ENCODE data around the gene MOBP. TPM values are rescaled to one million over a fixed set of nuclear protein-coding genes. Genes with fewer than 3 reads are reported as not detected.
"Not testable (repeated sequence)": the region's sequence is repeated elsewhere in the genome, so short reads cannot be mapped to it uniquely, and the experiment has no call there.

MOBP gene, protein sequence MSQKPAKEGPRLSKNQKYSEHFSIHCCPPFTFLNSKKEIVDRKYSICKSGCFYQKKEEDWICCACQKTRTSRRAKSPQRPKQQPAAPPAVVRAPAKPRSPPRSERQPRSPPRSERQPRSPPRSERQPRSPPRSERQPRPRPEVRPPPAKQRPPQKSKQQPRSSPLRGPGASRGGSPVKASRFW
- not detected for total RNA-seq
- not detected for polyA plus RNA-seq

DNA sequence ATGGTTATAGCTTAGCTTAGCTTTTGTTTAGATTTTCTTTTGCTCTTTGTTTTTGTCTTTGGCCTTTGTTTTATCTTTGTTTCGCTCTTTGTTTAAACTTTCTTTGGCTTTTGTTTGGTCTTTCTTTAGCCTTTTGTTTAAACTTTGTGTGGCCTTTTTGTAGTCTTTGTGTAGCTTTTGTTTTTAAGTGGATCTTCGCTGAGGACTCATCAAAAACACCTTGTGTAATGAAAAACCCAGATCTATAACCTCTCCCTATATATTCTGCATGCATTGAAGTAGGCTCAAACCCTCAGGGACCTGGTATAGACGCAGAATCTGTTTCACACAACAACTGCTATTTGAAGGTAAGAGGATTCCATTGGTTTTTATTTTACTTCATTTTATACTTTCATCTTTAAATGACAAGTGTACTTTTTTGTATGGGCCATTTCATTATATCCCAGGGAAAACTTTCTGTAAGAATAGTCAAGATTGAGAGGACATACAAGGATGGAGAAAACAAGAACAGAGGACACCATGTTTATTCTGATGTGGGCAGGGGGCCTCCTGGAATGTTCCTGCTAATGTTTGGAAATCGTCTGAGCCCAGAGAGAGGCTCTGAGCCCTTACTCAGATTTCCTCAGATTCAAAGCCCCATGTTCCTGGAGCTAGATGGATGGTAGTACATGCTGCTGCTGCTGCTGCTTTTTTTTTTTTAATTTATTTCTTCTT lies at the start of gene MOBP:
Gene MOBP (plus strand): TSS at position 287 of the 714 bp plus-strand sequence. CDS start 34,390 bp downstream, outside the sequence.
- peaks cover 11 to 17% of the 10 kb centered on the region in 2 donors for H3K27me3 Mint-ChIP-seq
- H3K27ac ChIP-seq (ENCODE audit: low read depth, low read length) = no peak within 1 kb of the TSS
- no peaks in the 10 kb centered on the region for H3K9me3 Mint-ChIP-seq
- no peak for DNase-seq
- H3K4me3 ChIP-seq (ENCODE audit: low read length in 2 of 2) = no peak within 1 kb of the TSS
- ChIA-PET CTCF (ENCODE audit: partially characterized antibody) (interaction anchor here (1.9 kb wide), 1 partner anchor 21 kb away, joined by 9 read pairs; no protein-coding TSS in a partner anchor), POLR2A (ENCODE audit: partially characterized antibody) (no interaction called here)
- no peak within 1 kb of the TSS for H3K4me3 Mint-ChIP-seq
- no peak within 1 kb of the TSS for H3K27ac Mint-ChIP-seq
- peaks cover 6% of the 10 kb centered on the region for H3K27me3 ChIP-seq (ENCODE audit: insufficient read depth, low read length)
- no peaks in the 10 kb centered on the region for H3K36me3 Mint-ChIP-seq
- intact Hi-C loops (cut with micrococcal nuclease) = no loop called here
- no peaks in the 10 kb centered on the region for H3K4me1 Mint-ChIP-seq
- no peaks in the 10 kb centered on the region for H3K4me1 ChIP-seq (ENCODE audit: insufficient read depth, low read length)
- no peaks in the 10 kb centered on the region for H3K36me3 ChIP-seq (ENCODE audit: insufficient read depth, low read length)
- H3K9me3 ChIP-seq (ENCODE audit: control insufficient read depth in 1 of 2, low read length in 2 of 2) = no peaks in the 10 kb centered on the region

DNA sequence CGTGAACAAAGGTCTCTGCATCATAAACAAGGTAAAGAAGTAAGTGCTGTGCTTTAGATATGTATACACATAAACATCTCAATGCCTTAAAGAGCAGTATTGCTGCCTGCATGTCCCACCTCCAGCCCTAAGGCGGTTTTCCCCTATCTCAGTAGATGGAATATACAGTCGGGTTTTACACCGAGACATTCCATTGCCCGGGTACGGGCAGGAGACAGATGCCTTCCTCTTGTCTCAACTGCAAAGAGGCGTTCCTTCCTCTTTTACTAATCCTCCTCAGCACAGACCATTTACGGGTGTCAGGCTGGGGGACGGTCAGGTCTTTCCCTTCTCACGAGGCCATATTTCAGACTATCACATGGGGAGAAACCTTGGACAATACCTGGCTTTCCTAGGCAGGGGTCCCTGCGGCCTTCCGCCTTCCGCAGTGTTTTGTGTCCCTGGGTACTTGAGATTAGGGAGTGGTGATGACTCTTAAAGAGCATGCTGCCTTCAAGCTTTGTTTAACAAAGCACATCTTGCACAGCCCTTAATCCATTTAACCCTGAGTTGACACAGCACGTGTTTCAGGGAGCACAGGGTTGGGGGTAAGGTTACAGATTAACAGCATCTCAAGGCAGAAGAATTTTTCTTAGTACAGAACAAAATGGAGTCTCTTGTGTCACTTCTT lies 48.8 kb upstream of the MOBP start:
- POLR2A ChIA-PET (ENCODE audit: partially characterized antibody); CTCF ChIA-PET (ENCODE audit: partially characterized antibody); DNase-seq; H3K4me3 Mint-ChIP-seq; H3K27me3 Mint-ChIP-seq; H3K27ac ChIP-seq (ENCODE audit: low read depth, low read length); H3K4me1 ChIP-seq (ENCODE audit: insufficient read depth, low read length); H3K27me3 ChIP-seq (ENCODE audit: insufficient read depth, low read length); intact Hi-C loops (cut with micrococcal nuclease); H3K9me3 Mint-ChIP-seq; H3K36me3 ChIP-seq (ENCODE audit: insufficient read depth, low read length); H3K4me3 ChIP-seq (ENCODE audit: low read length in 2 of 2); H3K9me3 ChIP-seq (ENCODE audit: control insufficient read depth in 1 of 2, low read length in 2 of 2): not testable (repeated sequence)
- Mint-ChIP-seq H3K36me3 (peaks cover 13 to 22% of the 10 kb centered on the region in 2 donors), H3K4me1 (peaks cover 2 to 15% (median 6%) of the 10 kb centered on the region in 4 donors), H3K27ac (peak overlapping the region in 1 of 7 donors; percentile 13)

DNA sequence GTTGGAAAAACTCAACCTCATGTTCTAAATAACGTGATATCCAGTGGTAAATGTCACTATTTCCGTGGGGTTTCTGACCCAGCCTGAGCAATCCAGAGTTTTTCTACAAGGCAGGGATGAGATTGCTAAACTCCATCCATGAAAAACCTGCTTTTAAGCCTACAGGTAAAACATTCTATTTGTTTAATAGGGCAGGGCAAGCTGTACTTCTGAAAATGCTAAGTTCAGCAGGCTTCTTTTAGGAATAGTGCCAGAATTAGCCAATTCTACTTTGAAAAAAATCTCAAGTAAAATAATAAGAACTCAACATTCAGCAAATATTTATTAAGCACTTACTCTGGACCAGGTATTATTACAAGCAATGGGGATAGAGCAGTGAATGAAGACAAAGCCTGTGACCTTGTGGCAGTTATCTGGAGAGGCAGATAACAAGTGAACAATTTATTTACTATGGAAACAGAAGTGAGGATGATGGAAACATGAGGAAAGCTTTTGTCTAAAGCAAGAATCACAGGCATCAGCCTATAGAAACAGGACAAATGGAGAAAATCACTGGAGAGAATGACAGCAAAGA lies 47.7 kb upstream of the MOBP start:
- CTCF ChIA-PET (ENCODE audit: partially characterized antibody) = no interaction called here
- Histone ChIP-seq H3K27ac (ENCODE audit: low read depth, low read length) (no peak overlapping the region), H3K4me1 (ENCODE audit: insufficient read depth, low read length) (no peaks in the 10 kb centered on the region), H3K27me3 (ENCODE audit: insufficient read depth, low read length) (no peaks in the 10 kb centered on the region), H3K4me3 (ENCODE audit: low read length in 2 of 2) (no peak overlapping the region), H3K36me3 (ENCODE audit: insufficient read depth, low read length) (no peaks in the 10 kb centered on the region), H3K9me3 (ENCODE audit: control insufficient read depth in 1 of 2, low read length in 2 of 2) (no peaks in the 10 kb centered on the region)
- no peak overlapping the region for H3K27ac Mint-ChIP-seq
- POLR2A ChIA-PET (ENCODE audit: partially characterized antibody) = no interaction called here
- no peaks in the 10 kb centered on the region for H3K27me3 Mint-ChIP-seq
- peaks cover 1 to 16% of the 10 kb centered on the region in 2 donors for H3K36me3 Mint-ChIP-seq
- DNase-seq = no peak
- H3K4me1 Mint-ChIP-seq = peaks cover 1 to 8% (median 2%) of the 10 kb centered on the region in 4 donors
- intact Hi-C loops (cut with micrococcal nuclease) = no loop called here
- peaks cover 0 to 2% (median 0%) of the 10 kb centered on the region in 8 donors for H3K9me3 Mint-ChIP-seq
- no peak overlapping the region for H3K4me3 Mint-ChIP-seq

DNA sequence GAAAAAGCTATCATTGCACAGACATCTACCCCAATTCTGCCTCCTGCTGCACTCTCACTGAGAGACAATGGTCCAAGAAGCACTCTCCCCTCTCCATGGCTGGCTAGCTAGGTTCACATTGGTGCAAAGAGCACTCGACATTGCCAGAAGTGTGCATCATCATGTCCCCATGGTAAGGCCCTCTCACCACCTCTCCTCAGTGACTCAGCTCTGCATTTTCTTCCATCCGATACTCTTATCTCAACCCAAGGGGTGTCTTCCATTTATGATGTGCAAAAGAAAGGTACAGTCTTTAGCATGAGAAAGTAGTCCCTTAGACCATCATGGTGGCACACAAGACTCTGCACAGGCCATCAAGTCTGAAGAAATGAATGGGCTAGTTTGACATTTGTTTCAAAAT lies 46.9 kb upstream of the MOBP start:
- no peak overlapping the region for H3K4me3 Mint-ChIP-seq
- H3K4me3 ChIP-seq (ENCODE audit: low read length in 2 of 2) = no peak overlapping the region
- intact Hi-C loops (cut with micrococcal nuclease) = no loop called here
- H3K36me3 Mint-ChIP-seq = peaks cover 0 to 14% of the 10 kb centered on the region in 2 donors
- no peak overlapping the region for H3K27ac Mint-ChIP-seq
- no peaks in the 10 kb centered on the region for H3K27me3 Mint-ChIP-seq
- H3K27ac ChIP-seq (ENCODE audit: low read depth, low read length) = no peak overlapping the region
- H3K36me3 ChIP-seq (ENCODE audit: insufficient read depth, low read length) = no peaks in the 10 kb centered on the region
- no peaks in the 10 kb centered on the region for H3K4me1 ChIP-seq (ENCODE audit: insufficient read depth, low read length)
- no peaks in the 10 kb centered on the region for H3K27me3 ChIP-seq (ENCODE audit: insufficient read depth, low read length)
- ChIA-PET CTCF (ENCODE audit: partially characterized antibody) (no interaction called here), POLR2A (ENCODE audit: partially characterized antibody) (no interaction called here)
- no peaks in the 10 kb centered on the region for H3K9me3 ChIP-seq (ENCODE audit: control insufficient read depth in 1 of 2, low read length in 2 of 2)
- DNase-seq = no peak
- H3K9me3 Mint-ChIP-seq = peaks cover 0 to 2% (median 0%) of the 10 kb centered on the region in 8 donors
- peaks cover 0 to 6% (median 2%) of the 10 kb centered on the region in 4 donors for H3K4me1 Mint-ChIP-seq

DNA sequence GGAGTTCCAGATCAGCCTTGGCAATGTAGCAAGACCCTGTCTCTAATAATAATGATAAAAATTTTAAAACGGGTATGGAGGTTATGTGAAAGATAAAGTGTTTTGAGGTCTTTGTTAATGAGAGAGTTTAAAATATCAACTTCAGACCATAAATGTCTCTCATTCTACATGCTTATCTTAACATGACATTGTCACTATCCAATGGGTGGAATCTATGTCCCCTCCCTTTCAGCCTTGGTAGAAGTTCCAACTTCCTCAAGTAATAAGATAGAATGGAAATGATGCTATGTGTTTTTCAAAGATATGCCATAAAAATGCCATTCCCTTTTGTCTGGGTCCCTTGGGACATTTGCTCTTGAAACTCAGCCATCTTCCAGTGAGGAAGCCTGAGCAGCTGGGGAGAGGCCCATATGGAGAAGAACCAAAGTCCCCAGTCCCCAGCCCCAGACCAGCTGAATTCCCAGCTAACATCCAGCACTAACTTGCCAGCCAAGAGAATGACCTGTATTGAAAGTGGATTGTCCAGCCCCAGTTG lies 44.0 kb upstream of the MOBP start:
- no peak overlapping the region for H3K4me3 ChIP-seq (ENCODE audit: low read length in 2 of 2)
- Mint-ChIP-seq H3K4me3 (no peak overlapping the region), H3K9me3 (no peaks in the 10 kb centered on the region), H3K36me3 (peaks cover 0 to 14% of the 10 kb centered on the region in 2 donors), H3K27ac (no peak overlapping the region), H3K27me3 (peaks cover 0 to 1% of the 10 kb centered on the region in 2 donors), H3K4me1 (no peaks in the 10 kb centered on the region)
- H3K27ac ChIP-seq (ENCODE audit: low read depth, low read length) = no peak overlapping the region
- no peaks in the 10 kb centered on the region for H3K27me3 ChIP-seq (ENCODE audit: insufficient read depth, low read length)
- POLR2A ChIA-PET (ENCODE audit: partially characterized antibody) = no interaction called here
- no peaks in the 10 kb centered on the region for H3K36me3 ChIP-seq (ENCODE audit: insufficient read depth, low read length)
- no peak for DNase-seq
- intact Hi-C loops (cut with micrococcal nuclease) = no loop called here
- CTCF ChIA-PET (ENCODE audit: partially characterized antibody) = interaction anchor here (1.3 to 4.0 kb wide), 3 partner anchors 8 to 24 kb away, joined by 3 to 23 read pairs (median 5); no protein-coding TSS in a partner anchor
- no peaks in the 10 kb centered on the region for H3K4me1 ChIP-seq (ENCODE audit: insufficient read depth, low read length)
- H3K9me3 ChIP-seq (ENCODE audit: control insufficient read depth in 1 of 2, low read length in 2 of 2) = no peaks in the 10 kb centered on the region

DNA sequence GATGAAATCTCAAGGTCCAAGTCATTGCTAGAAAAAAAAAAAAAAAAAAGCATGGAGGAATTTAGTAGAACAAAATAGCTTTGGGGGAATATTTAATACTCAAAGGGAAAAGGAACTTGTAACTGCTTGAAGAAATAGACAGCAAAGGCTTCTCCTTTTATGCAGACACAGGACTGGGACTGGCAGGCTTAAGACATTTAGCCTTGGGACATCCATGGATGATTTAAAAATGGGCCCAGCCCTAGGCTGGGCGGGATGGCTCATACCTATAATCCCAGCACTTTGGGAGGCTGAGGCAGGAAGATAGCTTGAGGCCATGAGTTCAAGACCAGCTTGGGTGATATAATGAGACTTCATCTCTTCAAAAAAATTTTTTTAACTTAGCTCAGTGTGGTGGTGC lies 41.2 kb upstream of the MOBP start:
- H3K27ac ChIP-seq (ENCODE audit: low read depth, low read length) = no peak overlapping the region
- no peaks in the 10 kb centered on the region for H3K27me3 ChIP-seq (ENCODE audit: insufficient read depth, low read length)
- Mint-ChIP-seq H3K4me3 (no peak overlapping the region), H3K27me3 (peaks cover 0 to 3% of the 10 kb centered on the region in 2 donors), H3K36me3 (peaks cover 0 to 9% of the 10 kb centered on the region in 2 donors), H3K9me3 (no peaks in the 10 kb centered on the region), H3K4me1 (no peaks in the 10 kb centered on the region), H3K27ac (no peak overlapping the region)
- POLR2A ChIA-PET (ENCODE audit: partially characterized antibody) = no interaction called here
- DNase-seq = no peak
- no peaks in the 10 kb centered on the region for H3K4me1 ChIP-seq (ENCODE audit: insufficient read depth, low read length)
- intact Hi-C loops (cut with micrococcal nuclease) = no loop called here
- H3K9me3 ChIP-seq (ENCODE audit: control insufficient read depth in 1 of 2, low read length in 2 of 2) = no peaks in the 10 kb centered on the region
- no peaks in the 10 kb centered on the region for H3K36me3 ChIP-seq (ENCODE audit: insufficient read depth, low read length)
- H3K4me3 ChIP-seq (ENCODE audit: low read length in 2 of 2) = no peak overlapping the region
- CTCF ChIA-PET (ENCODE audit: partially characterized antibody) = interaction anchor here (0.7 to 4.0 kb wide), 2 partner anchors 11 to 20 kb away, joined by 3 to 23 read pairs; partner anchors contain the start of gene RPSA

DNA sequence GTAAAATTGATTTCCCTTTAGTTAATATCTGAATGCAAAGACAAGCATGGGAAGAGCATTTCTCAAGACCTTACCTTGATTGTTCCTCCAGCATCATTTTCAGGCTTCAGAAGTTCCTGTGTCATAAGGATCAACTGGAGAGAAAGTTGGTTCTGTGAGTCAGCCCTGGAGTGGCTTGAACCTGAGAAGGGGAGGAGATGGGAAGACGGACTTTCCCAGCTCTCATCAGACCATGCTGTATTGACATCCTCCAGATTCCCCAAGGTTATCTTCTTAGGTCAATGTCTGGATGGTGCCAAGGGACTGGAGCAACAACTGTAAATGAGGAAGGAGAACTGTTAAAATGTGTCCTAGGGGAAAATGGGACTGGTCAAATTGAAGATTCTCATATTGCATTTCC lies 40.0 kb upstream of the MOBP start:
- ChIA-PET CTCF (ENCODE audit: partially characterized antibody) (interaction anchor here (4.0 kb wide), 1 partner anchor 12 kb away, joined by 23 read pairs; no protein-coding TSS in a partner anchor), POLR2A (ENCODE audit: partially characterized antibody) (no interaction called here)
- H3K27me3 Mint-ChIP-seq = peaks cover 0 to 3% of the 10 kb centered on the region in 2 donors
- DNase-seq = no peak
- no peaks in the 10 kb centered on the region for H3K4me1 Mint-ChIP-seq
- H3K27ac ChIP-seq (ENCODE audit: low read depth, low read length) = no peak overlapping the region
- H3K4me3 Mint-ChIP-seq = no peak overlapping the region
- intact Hi-C loops (cut with micrococcal nuclease) = no loop called here
- no peaks in the 10 kb centered on the region for H3K9me3 ChIP-seq (ENCODE audit: control insufficient read depth in 1 of 2, low read length in 2 of 2)
- H3K4me3 ChIP-seq (ENCODE audit: low read length in 2 of 2) = no peak overlapping the region
- no peaks in the 10 kb centered on the region for H3K4me1 ChIP-seq (ENCODE audit: insufficient read depth, low read length)
- H3K36me3 ChIP-seq (ENCODE audit: insufficient read depth, low read length) = no peaks in the 10 kb centered on the region
- no peaks in the 10 kb centered on the region for H3K9me3 Mint-ChIP-seq
- H3K27me3 ChIP-seq (ENCODE audit: insufficient read depth, low read length) = no peaks in the 10 kb centered on the region
- no peak overlapping the region for H3K27ac Mint-ChIP-seq
- H3K36me3 Mint-ChIP-seq = no peaks in the 10 kb centered on the region
